Hepatocyte (in vitro differentiated cells): ENCODE results near the gene DOCK4. TPM values are rescaled to one million over a fixed set of nuclear protein-coding genes. Genes with fewer than 3 reads are reported as not detected.

ENCODE experiments used
- DNase-seq: peaks from one replicate; pipeline ENCODE4 v3.0.0-alpha.2; 2016; ENCODE audit warnings: low spot score
- H2AFZ ChIP-seq: fragments of 200-600 bp; sonication (generic); 2 replicates; pipeline ENCODE4 v1.6.0; 2016; ENCODE audit warnings: antibody characterized with exemption, mild to moderate bottlenecking
- H3K27ac ChIP-seq: fragments of 200-600 bp; sonication (generic); 2 replicates; pipeline ENCODE4 v1.5.1; 2016; ENCODE audit warnings: mild to moderate bottlenecking
- H3K27me3 ChIP-seq: fragments of 200-600 bp; sonication (generic); 2 replicates; pipeline ENCODE4 v1.6.1; 2016
- H3K36me3 ChIP-seq: fragments of 200-600 bp; sonication (generic); replicated peaks from 2 replicates; pipeline ENCODE4 v1.5.1; 2016; ENCODE audit warnings: low read depth; ENCODE audit not compliant: insufficient read depth
- H3K4me1 ChIP-seq: fragments of 200-600 bp; sonication (generic); 2 replicates; pipeline ENCODE4 v1.5.1; 2016; ENCODE audit warnings: mild to moderate bottlenecking, moderate library complexity; ENCODE audit not compliant: insufficient read depth
- H3K4me2 ChIP-seq: fragments of 200-600 bp; sonication (generic); 2 replicates; pipeline ENCODE4 v1.6.0; 2016
- H3K4me3 ChIP-seq: fragments of 200-600 bp; sonication (generic); 2 replicates; pipeline ENCODE4 v1.5.1; 2016; ENCODE audit warnings: mild to moderate bottlenecking
- H3K79me2 ChIP-seq: fragments of 200-600 bp; sonication (generic); 2 replicates; pipeline ENCODE4 v1.6.0; 2017; ENCODE audit warnings: mild to moderate bottlenecking
- H3K9me2 ChIP-seq: fragments of 200-600 bp; sonication (generic); replicated peaks from 2 replicates; pipeline ENCODE4 v1.6.0; 2017; ENCODE audit warnings: mild to moderate bottlenecking; ENCODE audit not compliant: insufficient read depth
- H3K9me3 ChIP-seq: fragments of 200-600 bp; sonication (generic); 2 replicates; pipeline ENCODE4 v1.5.1; 2016; ENCODE audit warnings: low read depth, mild to moderate bottlenecking
- H4K20me1 ChIP-seq: fragments of 200-600 bp; sonication (generic); 2 replicates; pipeline ENCODE4 v1.6.0; 2016; ENCODE audit warnings: mild to moderate bottlenecking; ENCODE audit not compliant: insufficient read depth, poor library complexity, severe bottlenecking
- EZH2 ChIP-seq: fragments of 200-600 bp; sonication (generic); IDR thresholded peaks from 2 replicates; pipeline ENCODE4 v1.6.1; 2016; ENCODE audit warnings: antibody characterized with exemption, mild to moderate bottlenecking, borderline replicate concordance
- EZH2phosphoT487 ChIP-seq: fragments of 200-600 bp; sonication (generic); IDR thresholded peaks from one replicate; pipeline ENCODE4 v1.6.1; 2018; ENCODE audit warnings: antibody characterized with exemption, mild to moderate bottlenecking, low read depth, moderate library complexity; ENCODE audit not compliant: unreplicated experiment, severe bottlenecking
- polyA plus RNA-seq: library from polyadenylated mRNA; unstranded; fragments of >200 nt; fragmentation: Nextera tagmentation; extraction: Ambion mirVana; gene quantifications from 2 replicates; pipeline ENCODE4 v1.2.1, GENCODE V29; 2016
- total RNA-seq: library from RNA; depleted of rRNA; stranded (reverse); fragments of >200 nt; gene quantifications from 2 replicates; pipeline ENCODE4 v1.2.3, GENCODE V29; 2014
- TF ChIP-seq, protein P1 (sequence below): fragments of 200-600 bp; sonication (generic); IDR thresholded peaks from 2 replicates; pipeline ENCODE4 v1.5.1; 2016; ENCODE audit warnings: antibody characterized with exemption, mild to moderate bottlenecking; ENCODE audit not compliant: poor library complexity

The DOCK4 gene
- total and polyA plus RNA-seq, 2 experiments from 2014 or later, result 4.4 to 22.9 TPM

GRCh38 chr7:112076324-112076723 lies 129.9 kb downstream of the DOCK4 start:
- no peak for TF ChIP-seq EZH2
- TF ChIP-seq, protein P1, sequence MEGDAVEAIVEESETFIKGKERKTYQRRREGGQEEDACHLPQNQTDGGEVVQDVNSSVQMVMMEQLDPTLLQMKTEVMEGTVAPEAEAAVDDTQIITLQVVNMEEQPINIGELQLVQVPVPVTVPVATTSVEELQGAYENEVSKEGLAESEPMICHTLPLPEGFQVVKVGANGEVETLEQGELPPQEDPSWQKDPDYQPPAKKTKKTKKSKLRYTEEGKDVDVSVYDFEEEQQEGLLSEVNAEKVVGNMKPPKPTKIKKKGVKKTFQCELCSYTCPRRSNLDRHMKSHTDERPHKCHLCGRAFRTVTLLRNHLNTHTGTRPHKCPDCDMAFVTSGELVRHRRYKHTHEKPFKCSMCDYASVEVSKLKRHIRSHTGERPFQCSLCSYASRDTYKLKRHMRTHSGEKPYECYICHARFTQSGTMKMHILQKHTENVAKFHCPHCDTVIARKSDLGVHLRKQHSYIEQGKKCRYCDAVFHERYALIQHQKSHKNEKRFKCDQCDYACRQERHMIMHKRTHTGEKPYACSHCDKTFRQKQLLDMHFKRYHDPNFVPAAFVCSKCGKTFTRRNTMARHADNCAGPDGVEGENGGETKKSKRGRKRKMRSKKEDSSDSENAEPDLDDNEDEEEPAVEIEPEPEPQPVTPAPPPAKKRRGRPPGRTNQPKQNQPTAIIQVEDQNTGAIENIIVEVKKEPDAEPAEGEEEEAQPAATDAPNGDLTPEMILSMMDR, result no peak
- no peak for TF ChIP-seq EZH2phosphoT487
- no peak for DNase-seq
- H3K4me3 ChIP-seq, result no peak overlapping the region
- no peak overlapping the region for H3K4me2 ChIP-seq
- H3K79me2 ChIP-seq, result peaks cover 6% of the 10 kb centered on the region
- no peaks in the 10 kb centered on the region for H3K9me3 ChIP-seq
- H3K27me3 ChIP-seq, result no peaks in the 10 kb centered on the region
- H4K20me1 ChIP-seq, result no peaks in the 10 kb centered on the region
- H3K9me2 ChIP-seq, result no peaks in the 10 kb centered on the region
- H3K27ac ChIP-seq, result no peak overlapping the region
- no peak overlapping the region for H2AFZ ChIP-seq
- no peaks in the 10 kb centered on the region for H3K36me3 ChIP-seq
- H3K4me1 ChIP-seq, result no peaks in the 10 kb centered on the region

DNA sequence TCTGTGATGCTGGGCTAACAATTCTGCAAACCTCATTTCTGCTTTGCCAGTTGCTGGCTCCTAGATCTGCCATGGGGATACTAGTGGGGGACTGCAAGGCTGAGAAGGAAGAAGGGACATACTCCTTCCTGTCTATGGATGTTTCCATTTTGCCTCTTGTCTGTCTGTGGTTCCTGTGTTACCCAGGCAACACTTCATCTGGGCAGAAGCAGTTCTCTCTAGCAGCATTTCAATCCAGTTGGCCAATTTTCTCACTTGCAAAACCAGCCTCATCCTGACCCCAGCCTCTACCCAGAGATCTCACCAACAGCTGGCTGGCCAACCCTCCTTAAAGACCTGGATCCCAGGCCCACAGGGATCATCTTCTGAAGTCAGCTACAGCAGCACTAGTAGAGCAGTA lies 131.7 kb downstream of the DOCK4 start:
- no peaks in the 10 kb centered on the region for H4K20me1 ChIP-seq
- TF ChIP-seq EZH2 (no peak), EZH2phosphoT487 (no peak)
- TF ChIP-seq, protein P1, result no peak

GRCh38 chr7:112073530-112073929 lies 132.7 kb downstream of the DOCK4 start:
- no peaks in the 10 kb centered on the region for H3K27me3 ChIP-seq
- H3K4me3 ChIP-seq, result no peak overlapping the region
- H3K79me2 ChIP-seq, result peaks cover 3% of the 10 kb centered on the region
- no peak overlapping the region for H3K27ac ChIP-seq
- no peak overlapping the region for H2AFZ ChIP-seq
- DNase-seq, result no peak
- H3K4me2 ChIP-seq, result no peak overlapping the region
- no peaks in the 10 kb centered on the region for H3K9me3 ChIP-seq
- H3K9me2 ChIP-seq, result no peaks in the 10 kb centered on the region
- no peak for TF ChIP-seq EZH2phosphoT487
- TF ChIP-seq, protein P1, result no peak
- no peak for TF ChIP-seq EZH2
- no peaks in the 10 kb centered on the region for H3K4me1 ChIP-seq
- no peaks in the 10 kb centered on the region for H3K36me3 ChIP-seq
- no peaks in the 10 kb centered on the region for H4K20me1 ChIP-seq

More for the DNA sequence above, 131.7 kb downstream of the DOCK4 start:
- H3K27ac ChIP-seq, result no peak overlapping the region
- no peaks in the 10 kb centered on the region for H3K9me2 ChIP-seq
- peaks cover 3% of the 10 kb centered on the region for H3K79me2 ChIP-seq
- no peak overlapping the region for H3K4me2 ChIP-seq
- H3K4me3 ChIP-seq, result no peak overlapping the region
- H3K36me3 ChIP-seq, result no peaks in the 10 kb centered on the region
- no peaks in the 10 kb centered on the region for H3K9me3 ChIP-seq
- no peaks in the 10 kb centered on the region for H3K4me1 ChIP-seq
- DNase-seq, result no peak
- H3K27me3 ChIP-seq, result no peaks in the 10 kb centered on the region
- H2AFZ ChIP-seq, result no peak overlapping the region
